ENCODE measurements around the gene CA10. TPM values are rescaled to one million over a fixed set of nuclear protein-coding genes. Genes with fewer than 3 reads are reported as not detected.

Gene CA10
- total and polyA plus RNA-seq, 9 of the 15 experiments (the other 6 are each of a cell fraction or from before 2014, with no cell fraction given), result not detected

GRCh38 chr17:51799240-51799639, 359.3 kb downstream of the CA10 start (continued):
- TF ChIP-seq AFF4 (CRISPR knock-in tag; IDR thresholded peaks at IDR 0.05) (no peak), ZNF778 (CRISPR knock-in tag; IDR thresholded peaks at IDR 0.05) (no peak)

GRCh38 chr17:51797150-51797549, 361.4 kb downstream of the CA10 start:
- Histone ChIP-seq H3K79me2 (ENCODE audit: control insufficient read depth, insufficient read depth, low read length) (no peaks in the 10 kb centered on the region), H2AFZ (ENCODE audit: low read depth, low read length) (no peak overlapping the region), H3K36me3 (ENCODE audit: control insufficient read depth, insufficient read depth, low read length) (no peaks in the 10 kb centered on the region), H3K4me2 (ENCODE audit: insufficient read depth, low read length) (no peak overlapping the region), H3K27ac (ENCODE audit: extremely low read depth, low read depth, low read length) (no peak overlapping the region), H3K9ac (ENCODE audit: insufficient read depth in 1 of 2, low read depth in 2 of 2, low read length in 2 of 2) (no peak overlapping the region), H3K4me1 (replicated peaks in 1 of 2; ENCODE audit: control insufficient read depth in 2 of 2, insufficient read depth in 2 of 2, low read length in 2 of 2) (no peaks in the 10 kb centered on the region), H3K9me3 (replicated peaks; ENCODE audit: control insufficient read depth, insufficient read depth, low read depth, low read length) (no peaks in the 10 kb centered on the region), H3K27me3 (ENCODE audit: control insufficient read depth in 2 of 2, insufficient read depth in 2 of 2, low read length in 2 of 2) (no peaks in the 10 kb centered on the region), H3K4me3 (no peak overlapping the region), H4K20me1 (replicated peaks; ENCODE audit: control insufficient read depth, insufficient read depth, low read length) (no peaks in the 10 kb centered on the region), H3K9me1 (ENCODE audit: control insufficient read depth, insufficient read depth, low read length) (no peaks in the 10 kb centered on the region)
- ATAC-seq (no peak), DNase-seq (ENCODE audit: extremely low read depth in 1 of 4, low spot score in 3 of 4) (no peak), FAIRE-seq (no peak)
- TF ChIP-seq NRF1 (conservative IDR thresholded peaks at IDR 0.05 in 1 of 2, IDR thresholded peaks at IDR 0.05 in 1 of 2) (peak; percentile 48 to 58), KDM2B (CRISPR knock-in tag; IDR thresholded peaks at IDR 0.05) (no peak)
- no TSS peak for BruUV-seq (replicated peaks)
- intact Hi-C loops (cut with micrococcal nuclease) (no loop called here), in situ Hi-C loops (cut with MboI) (no loop called here)
- WGBS (ENCODE audit: insufficient coverage, low coverage, missing lambda C conversion rate), result 15% methylated on average over 6 of the region's 14 CpGs
- CTCF ChIA-PET (ENCODE audit: low intra/inter-chr PET ratio), result no interaction called here
- POLR2A ChIA-PET, result no interaction called here

All from K562 (cell line).